ENCODE measurements around the gene MTM1. TPM values are rescaled to one million over a fixed set of nuclear protein-coding genes. Genes with fewer than 3 reads are reported as not detected.

Gene MTM1
- total RNA-seq, 1 donor from 2014 or later = 11.0 TPM

GRCh38 chrX:150625875-150626274, 57.5 kb downstream of the MTM1 start:
- no peaks in the 10 kb centered on the region for H3K9me3 Mint-ChIP-seq (ENCODE audit: unreplicated experiment)
- H3K4me1 ChIP-seq (ENCODE audit: insufficient read depth, low read length) = no peaks in the 10 kb centered on the region
- peaks cover 2% of the 10 kb centered on the region for H3K36me3 Mint-ChIP-seq (ENCODE audit: low read depth, unreplicated experiment)
- DNase-seq (ENCODE audit: low read depth) = no peak
- no peak overlapping the region for H3K4me3 ChIP-seq (ENCODE audit: insufficient read depth, low read depth, low read length)
- peak; percentile 72 for FAIRE-seq
- H3K27ac ChIP-seq (ENCODE audit: low read depth, low read length) = no peak overlapping the region
- H3K27me3 Mint-ChIP-seq (ENCODE audit: low read depth, unreplicated experiment) = no peaks in the 10 kb centered on the region
- H3K27me3 ChIP-seq (ENCODE audit: insufficient read depth, low read length) = no peaks in the 10 kb centered on the region
- no peaks in the 10 kb centered on the region for H4K20me1 ChIP-seq (ENCODE audit: insufficient read depth, low read length)
- H3K27ac Mint-ChIP-seq (ENCODE audit: unreplicated experiment) = no peak overlapping the region
- no peaks in the 10 kb centered on the region for H3K4me1 Mint-ChIP-seq (ENCODE audit: low read depth, unreplicated experiment)
- H3K9ac ChIP-seq (ENCODE audit: low read length) = no peak overlapping the region
- no peak overlapping the region for H3K4me2 ChIP-seq (ENCODE audit: low read length)
- H3K4me3 Mint-ChIP-seq (ENCODE audit: unreplicated experiment) = no peak overlapping the region
- TF ChIP-seq, protein P1, sequence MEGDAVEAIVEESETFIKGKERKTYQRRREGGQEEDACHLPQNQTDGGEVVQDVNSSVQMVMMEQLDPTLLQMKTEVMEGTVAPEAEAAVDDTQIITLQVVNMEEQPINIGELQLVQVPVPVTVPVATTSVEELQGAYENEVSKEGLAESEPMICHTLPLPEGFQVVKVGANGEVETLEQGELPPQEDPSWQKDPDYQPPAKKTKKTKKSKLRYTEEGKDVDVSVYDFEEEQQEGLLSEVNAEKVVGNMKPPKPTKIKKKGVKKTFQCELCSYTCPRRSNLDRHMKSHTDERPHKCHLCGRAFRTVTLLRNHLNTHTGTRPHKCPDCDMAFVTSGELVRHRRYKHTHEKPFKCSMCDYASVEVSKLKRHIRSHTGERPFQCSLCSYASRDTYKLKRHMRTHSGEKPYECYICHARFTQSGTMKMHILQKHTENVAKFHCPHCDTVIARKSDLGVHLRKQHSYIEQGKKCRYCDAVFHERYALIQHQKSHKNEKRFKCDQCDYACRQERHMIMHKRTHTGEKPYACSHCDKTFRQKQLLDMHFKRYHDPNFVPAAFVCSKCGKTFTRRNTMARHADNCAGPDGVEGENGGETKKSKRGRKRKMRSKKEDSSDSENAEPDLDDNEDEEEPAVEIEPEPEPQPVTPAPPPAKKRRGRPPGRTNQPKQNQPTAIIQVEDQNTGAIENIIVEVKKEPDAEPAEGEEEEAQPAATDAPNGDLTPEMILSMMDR (IDR thresholded peaks at IDR 0.05; ENCODE audit: insufficient read depth, low read depth, low read length) = no peak
- no peak for TF ChIP-seq EZH2 (IDR thresholded peaks at IDR 0.05; ENCODE audit: insufficient read depth, low read length)
- no peaks in the 10 kb centered on the region for H3K79me2 ChIP-seq (ENCODE audit: insufficient read depth, low read length)
- no peaks in the 10 kb centered on the region for H3K9me3 ChIP-seq (ENCODE audit: insufficient read depth, low read depth, low read length)
- no peak overlapping the region for H2AFZ ChIP-seq (ENCODE audit: low read depth, low read length)
- peaks cover 1% of the 10 kb centered on the region for H3K36me3 ChIP-seq (ENCODE audit: insufficient read depth, low read length)

GRCh38 chrX:150627957-150628356, 59.5 kb downstream of the MTM1 start:
- Histone ChIP-seq H3K9me3 (ENCODE audit: insufficient read depth, low read depth, low read length) (no peaks in the 10 kb centered on the region), H3K9ac (ENCODE audit: low read length) (no peak overlapping the region), H3K4me2 (ENCODE audit: low read length) (no peak overlapping the region), H3K27ac (ENCODE audit: low read depth, low read length) (no peak overlapping the region), H3K79me2 (ENCODE audit: insufficient read depth, low read length) (no peaks in the 10 kb centered on the region), H2AFZ (ENCODE audit: low read depth, low read length) (no peak overlapping the region), H3K27me3 (ENCODE audit: insufficient read depth, low read length) (no peaks in the 10 kb centered on the region), H3K4me3 (ENCODE audit: insufficient read depth, low read depth, low read length) (no peak overlapping the region), H3K36me3 (ENCODE audit: insufficient read depth, low read length) (peaks cover 2% of the 10 kb centered on the region), H4K20me1 (ENCODE audit: insufficient read depth, low read length) (no peaks in the 10 kb centered on the region), H3K4me1 (ENCODE audit: insufficient read depth, low read length) (no peaks in the 10 kb centered on the region)
- Mint-ChIP-seq H3K27me3 (ENCODE audit: low read depth, unreplicated experiment) (no peaks in the 10 kb centered on the region), H3K36me3 (ENCODE audit: low read depth, unreplicated experiment) (peaks cover 2% of the 10 kb centered on the region), H3K4me1 (ENCODE audit: low read depth, unreplicated experiment) (no peaks in the 10 kb centered on the region), H3K4me3 (ENCODE audit: unreplicated experiment) (no peak overlapping the region), H3K27ac (ENCODE audit: unreplicated experiment) (no peak overlapping the region), H3K9me3 (ENCODE audit: unreplicated experiment) (peaks cover 3% of the 10 kb centered on the region)
- TF ChIP-seq EZH2 (IDR thresholded peaks at IDR 0.05; ENCODE audit: insufficient read depth, low read length) = no peak
- TF ChIP-seq, protein P1 (IDR thresholded peaks at IDR 0.05; ENCODE audit: insufficient read depth, low read depth, low read length) = no peak
- FAIRE-seq = peak; percentile 43
- DNase-seq (ENCODE audit: low read depth) = no peak

DNA sequence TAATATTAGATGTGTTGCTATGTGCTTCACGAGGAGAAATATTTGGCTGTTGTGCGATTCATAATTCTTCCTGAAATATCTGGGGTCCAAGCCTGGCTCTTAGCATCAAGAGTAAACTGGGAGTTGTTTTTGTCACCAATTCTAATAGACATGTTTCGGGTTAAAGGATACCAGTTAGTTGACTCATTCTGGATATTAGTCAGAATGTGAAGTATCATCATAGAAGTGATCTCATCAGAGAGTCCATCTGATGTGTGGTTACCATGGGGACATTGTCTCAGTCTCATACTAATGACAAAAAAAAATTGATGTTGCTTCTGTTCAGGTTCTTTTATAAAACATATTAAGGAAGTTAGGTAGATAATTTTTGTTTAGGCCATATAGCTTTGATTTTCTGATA, 67.5 kb downstream of the MTM1 start:
- H3K9me3 Mint-ChIP-seq (ENCODE audit: unreplicated experiment) = peaks cover 3% of the 10 kb centered on the region
- peaks cover under 1% of the 10 kb centered on the region for H3K36me3 ChIP-seq (ENCODE audit: insufficient read depth, low read length)

More for the DNA sequence above, 67.5 kb downstream of the MTM1 start:
- peak overlapping the region; percentile 71 for H3K27ac ChIP-seq (ENCODE audit: low read depth, low read length)
- peak overlapping the region; percentile 48 for H3K9ac ChIP-seq (ENCODE audit: low read length)
- H3K4me2 ChIP-seq (ENCODE audit: low read length) = no peak overlapping the region
- H2AFZ ChIP-seq (ENCODE audit: low read depth, low read length) = no peak overlapping the region
- Mint-ChIP-seq H3K27me3 (ENCODE audit: low read depth, unreplicated experiment) (no peaks in the 10 kb centered on the region), H3K36me3 (ENCODE audit: low read depth, unreplicated experiment) (peaks cover 9% of the 10 kb centered on the region), H3K27ac (ENCODE audit: unreplicated experiment) (peak overlapping the region; percentile 87), H3K4me1 (ENCODE audit: low read depth, unreplicated experiment) (peaks cover 2% of the 10 kb centered on the region), H3K4me3 (ENCODE audit: unreplicated experiment) (no peak overlapping the region)
- H3K9me3 ChIP-seq (ENCODE audit: insufficient read depth, low read depth, low read length) = no peaks in the 10 kb centered on the region
- no peaks in the 10 kb centered on the region for H4K20me1 ChIP-seq (ENCODE audit: insufficient read depth, low read length)
- H3K79me2 ChIP-seq (ENCODE audit: insufficient read depth, low read length) = no peaks in the 10 kb centered on the region
- DNase-seq (ENCODE audit: low read depth) = peak; percentile 63
- peak; percentile 95 for FAIRE-seq
- H3K4me3 ChIP-seq (ENCODE audit: insufficient read depth, low read depth, low read length) = no peak overlapping the region
- TF ChIP-seq EZH2 (IDR thresholded peaks at IDR 0.05; ENCODE audit: insufficient read depth, low read length) = no peak
- TF ChIP-seq, protein P1 (IDR thresholded peaks at IDR 0.05; ENCODE audit: insufficient read depth, low read depth, low read length) = no peak
- peaks cover 8% of the 10 kb centered on the region for H3K4me1 ChIP-seq (ENCODE audit: insufficient read depth, low read length)
- no peaks in the 10 kb centered on the region for H3K27me3 ChIP-seq (ENCODE audit: insufficient read depth, low read length)
